ENCODE data around the gene RGS6. TPM values are rescaled to one million over a fixed set of nuclear protein-coding genes. Genes with fewer than 3 reads are reported as not detected.
A peak's percentile ranks its signal among the peaks of the same experiment; 100 is the strongest.

RGS6 gene
- total RNA-seq, 1 experiment from 2014 or later, result not detected

DNA sequence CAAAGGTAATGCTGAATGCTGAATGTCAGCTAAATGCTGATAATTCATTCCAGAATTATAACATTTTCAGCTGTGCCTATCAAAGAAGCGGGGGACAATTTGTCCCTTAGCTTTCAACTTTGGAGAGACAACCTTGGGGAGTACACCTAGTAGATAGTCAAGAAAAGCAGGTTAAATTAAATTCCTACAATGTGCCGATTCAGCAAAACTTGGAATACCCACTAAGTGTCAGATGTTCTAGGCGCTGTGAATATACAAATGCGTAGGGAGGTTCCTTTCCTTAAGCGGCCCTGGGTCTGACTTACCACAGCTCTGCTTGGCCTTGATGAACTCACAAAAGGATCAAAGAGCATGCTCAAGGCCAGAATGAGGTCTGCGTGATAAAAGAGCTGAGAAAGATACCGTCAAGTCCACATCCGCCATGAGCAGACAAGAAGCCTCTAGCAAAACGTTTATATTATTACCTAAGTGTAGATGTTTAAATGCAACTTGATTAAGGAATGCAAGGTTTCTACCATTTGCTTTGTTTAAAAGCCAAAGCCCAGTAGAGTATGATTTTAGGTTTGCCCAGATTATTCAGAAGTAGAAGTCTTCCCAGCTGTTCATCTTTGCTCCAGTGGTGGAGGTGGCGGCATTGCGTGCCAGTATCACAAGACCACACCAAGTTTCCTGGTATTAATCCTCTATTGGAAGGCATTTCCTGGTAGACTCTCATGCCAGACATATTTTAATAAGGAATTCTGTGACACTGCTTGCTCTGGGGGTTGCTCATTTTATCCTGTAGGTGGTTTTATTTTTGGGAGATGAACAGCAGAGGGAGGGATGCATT lies 593.1 kb downstream of the RGS6 start:
- no peak for DNase-seq (ENCODE audit: low spot score)

- DNase-seq (ENCODE audit: low spot score), result no peak
These were observed 595.4 kb downstream of the RGS6 start for GRCh38 chr14:72527591-72527990.

DNA sequence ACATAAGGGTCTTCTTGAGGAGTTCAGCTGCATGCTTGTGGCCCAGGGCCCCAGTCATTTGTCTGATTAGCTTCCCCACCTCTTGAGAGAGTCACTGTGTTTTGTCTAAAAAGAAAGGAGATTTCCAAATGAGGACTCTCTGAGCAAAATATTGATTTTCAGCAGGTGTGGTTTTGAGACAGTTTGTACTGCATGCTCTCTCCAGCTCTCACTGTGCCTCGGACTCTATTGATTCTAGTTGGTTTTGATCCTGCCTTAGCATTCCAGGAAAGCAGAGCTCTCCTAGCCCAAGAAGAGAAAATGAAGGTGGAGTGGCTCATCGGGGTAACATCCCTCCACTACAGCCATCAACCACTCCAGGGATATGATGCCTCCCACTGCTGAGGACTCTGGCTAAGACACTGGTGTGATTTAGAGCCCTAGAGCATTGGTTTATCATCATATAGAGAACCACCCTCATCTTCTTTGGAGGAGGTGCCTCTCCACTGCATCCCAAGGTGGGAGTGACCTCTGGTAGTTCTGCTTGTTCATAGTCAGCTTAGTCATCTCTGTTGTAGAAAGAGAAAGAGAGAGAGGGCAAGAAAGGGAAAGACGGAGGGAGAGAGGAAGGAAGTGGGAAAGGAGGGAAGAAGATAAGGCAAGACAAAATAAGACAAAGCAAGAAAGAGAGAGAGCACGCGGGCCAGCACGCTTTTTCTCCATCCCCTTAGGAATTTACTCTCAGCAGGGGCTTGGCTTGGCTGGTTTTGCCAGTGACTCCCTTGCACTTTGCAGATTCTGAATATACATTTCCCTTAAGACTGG lies 596.0 kb downstream of the RGS6 start:
- DNase-seq (ENCODE audit: low spot score), result peak; percentile 65

- DNase-seq (ENCODE audit: low spot score), result no peak
These were observed 596.6 kb downstream of the RGS6 start for GRCh38 chr14:72528863-72529175.

GRCh38 chr14:72532686-72533454 lies 600.6 kb downstream of the RGS6 start:
- DNase-seq (ENCODE audit: low spot score), result no peak

- no peak for DNase-seq (ENCODE audit: low spot score)
These were observed 603.3 kb downstream of the RGS6 start for GRCh38 chr14:72535485-72535884.

DNA sequence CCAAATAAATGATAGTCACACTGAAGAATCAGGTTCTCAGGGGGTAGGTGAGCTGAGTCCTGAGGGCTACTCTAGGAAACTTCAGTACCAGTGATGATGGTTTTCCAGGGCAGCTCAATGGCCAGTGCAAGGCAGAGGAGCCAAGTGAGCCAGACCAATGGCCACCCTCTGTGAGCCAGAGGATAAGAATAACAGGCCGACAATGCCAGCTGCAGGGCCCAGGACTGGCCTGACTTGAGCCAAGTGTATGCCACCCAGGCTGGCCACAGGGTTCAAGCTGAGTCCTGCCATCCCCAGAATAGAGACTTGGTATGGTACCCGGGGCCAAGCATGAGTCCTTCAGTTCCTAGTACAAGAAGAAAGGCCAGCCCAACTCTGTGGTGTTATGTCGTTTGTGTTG lies 606.2 kb downstream of the RGS6 start:
- no peak for DNase-seq (ENCODE audit: low spot score)

- DNase-seq (ENCODE audit: low spot score), result no peak
These were observed 607.6 kb downstream of the RGS6 start for GRCh38 chr14:72539661-72540315.

DNA sequence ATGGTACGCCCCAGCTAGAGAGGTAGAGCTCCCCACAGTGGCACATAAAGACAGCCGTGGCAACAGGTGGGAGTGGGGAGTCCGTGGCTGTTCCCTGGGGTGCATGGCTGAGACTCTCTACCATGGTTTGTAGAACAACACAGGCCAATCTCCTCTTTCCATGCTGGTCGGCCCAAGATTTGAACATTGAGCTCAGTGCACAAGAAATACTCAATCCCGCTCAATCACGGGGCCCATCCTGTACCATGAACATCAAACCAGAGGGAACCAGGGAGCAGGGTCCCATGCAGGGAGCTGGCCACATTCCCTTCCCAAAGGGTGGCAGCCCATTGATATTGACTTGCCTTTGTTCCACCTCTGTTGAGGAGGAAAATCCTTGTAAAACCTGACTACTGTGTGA lies 608.6 kb downstream of the RGS6 start:
- no peak for DNase-seq (ENCODE audit: low spot score)

- no peak for DNase-seq (ENCODE audit: low spot score)
These were observed 609.3 kb downstream of the RGS6 start for GRCh38 chr14:72541546-72541945.

DNA sequence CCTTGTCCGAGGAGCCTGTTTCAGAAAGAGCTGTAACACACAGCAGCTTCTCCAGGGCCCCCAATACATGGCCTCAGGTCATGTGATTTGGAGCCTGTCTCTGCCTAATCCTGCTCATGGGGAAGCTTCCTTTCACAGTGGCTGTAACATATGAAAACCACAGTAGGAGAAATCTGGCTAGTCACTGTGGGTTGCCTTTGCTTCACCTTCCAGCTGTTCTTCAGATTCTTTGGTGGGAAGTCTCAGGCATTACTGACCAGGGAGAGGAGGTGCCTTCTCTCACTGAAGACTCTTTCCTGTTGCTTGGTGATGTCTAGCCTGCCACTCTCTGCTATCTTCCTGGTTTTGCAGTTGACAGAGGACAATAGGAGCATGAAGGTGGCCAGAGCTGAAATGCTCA lies 611.1 kb downstream of the RGS6 start:
- DNase-seq (ENCODE audit: low spot score), result no peak

DNA sequence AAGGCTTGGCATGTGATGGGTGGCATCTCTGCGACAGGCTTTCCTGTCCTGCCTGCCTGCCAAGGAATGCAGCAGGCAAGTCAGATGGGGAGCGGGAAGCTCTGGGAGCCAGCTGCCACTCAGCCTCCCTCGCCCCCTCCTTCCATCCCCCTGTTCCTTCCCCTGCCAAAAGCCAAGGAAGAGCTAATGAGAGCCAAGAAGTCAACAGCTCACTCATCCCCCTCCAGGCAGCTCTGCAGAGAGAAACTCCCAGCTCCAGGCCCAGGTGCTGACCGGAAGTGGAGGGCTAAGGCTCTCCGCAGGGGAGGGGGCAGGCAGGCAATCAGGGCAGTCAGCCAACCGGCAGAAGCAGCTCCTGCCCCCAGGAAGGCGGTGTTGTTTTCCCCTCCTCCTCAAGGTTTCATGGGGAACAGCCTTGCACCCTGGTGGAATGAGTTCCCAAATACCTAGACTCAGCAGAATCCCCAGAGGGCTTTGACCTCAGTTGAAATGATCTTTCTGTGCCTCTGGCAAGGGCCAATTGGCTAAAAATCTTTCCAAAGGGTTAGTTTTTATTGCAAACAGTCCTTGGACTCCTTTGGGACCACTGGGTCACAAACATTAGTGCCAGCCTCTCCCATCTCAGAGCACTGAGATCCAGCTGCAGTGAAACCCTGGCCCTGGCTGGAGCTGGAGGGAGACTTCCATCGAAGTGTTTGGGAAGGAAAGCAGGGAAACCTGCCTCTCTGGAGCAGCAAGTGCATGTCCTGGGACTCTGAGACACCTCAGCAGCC lies 612.6 kb downstream of the RGS6 start:
- no peak for DNase-seq (ENCODE audit: low spot score)

DNA sequence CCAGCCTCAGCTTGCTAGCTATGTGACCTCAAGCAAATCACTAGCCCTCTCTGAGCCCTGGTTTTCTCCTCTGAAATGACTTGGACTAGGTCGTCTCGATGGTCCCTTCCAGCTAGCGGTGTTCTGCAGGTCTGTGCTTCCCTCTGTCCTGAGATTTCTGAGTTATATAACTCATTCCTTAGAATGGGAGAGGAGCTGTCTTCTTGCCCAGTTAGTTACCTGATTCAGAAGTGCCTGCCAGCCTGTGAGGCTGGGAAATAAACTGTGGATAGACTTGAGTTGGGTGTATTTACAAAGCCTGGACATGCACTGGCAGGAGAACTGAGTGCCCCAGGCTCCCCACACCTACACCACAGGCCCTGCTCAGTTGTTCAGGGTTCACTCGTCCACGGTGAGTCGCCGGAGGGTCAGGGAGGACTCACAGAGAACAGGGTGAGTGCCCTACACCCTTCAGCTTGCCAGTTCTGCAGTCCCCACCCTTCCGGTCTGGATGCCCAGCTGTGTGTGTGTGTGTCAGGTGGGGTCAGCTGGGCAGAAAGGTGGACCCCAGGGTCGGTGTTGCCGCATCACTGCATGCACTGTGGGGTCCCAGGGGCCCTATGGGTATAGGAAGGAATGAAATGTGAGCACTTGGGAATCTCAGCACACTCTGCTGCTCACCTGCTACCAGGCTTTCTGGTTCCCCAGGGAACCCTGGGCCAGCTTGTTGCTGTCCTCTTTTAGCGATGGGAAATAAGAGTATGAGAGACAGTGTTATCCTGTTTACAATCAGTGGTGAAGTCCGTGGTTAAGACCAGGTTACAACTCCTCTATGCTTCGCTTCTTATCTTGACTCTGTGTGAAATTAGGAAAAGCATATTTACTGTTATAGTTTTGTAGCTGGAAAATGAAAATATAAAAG lies 613.4 kb downstream of the RGS6 start:
- no peak for DNase-seq (ENCODE audit: low spot score)

DNA sequence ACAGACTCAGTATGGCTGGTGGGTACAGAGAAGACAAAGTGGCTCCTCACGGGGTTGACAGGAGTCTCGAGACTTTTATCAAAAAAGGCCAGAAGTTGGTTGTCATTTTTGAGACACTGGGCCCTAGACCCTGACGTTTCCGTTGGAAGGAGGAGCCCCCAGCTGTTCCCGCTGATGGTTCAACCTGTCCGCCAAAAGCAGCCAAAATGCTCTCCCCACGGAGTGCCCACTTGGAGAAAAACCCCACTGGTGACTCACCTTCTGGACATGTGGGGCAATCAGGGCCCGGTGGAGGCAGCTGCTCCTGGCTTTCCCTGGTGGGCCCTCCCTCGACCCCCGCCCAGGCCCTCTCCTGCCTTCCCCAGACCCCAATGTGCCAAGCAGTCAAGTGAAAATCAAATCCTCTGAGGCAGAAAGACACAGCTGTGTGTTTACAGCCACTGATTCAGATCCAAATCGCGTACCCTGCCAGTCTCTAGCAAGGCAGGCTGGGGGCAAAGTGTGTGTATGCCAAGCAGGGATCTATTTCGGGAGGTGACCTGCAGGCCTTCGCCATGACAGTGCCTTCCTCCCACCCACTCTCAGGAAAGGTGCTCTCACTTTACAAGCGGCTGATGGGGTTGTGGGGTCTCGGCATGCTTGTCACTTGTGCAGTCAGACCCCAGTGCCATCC lies 614.3 kb downstream of the RGS6 start:
- no peak for DNase-seq (ENCODE audit: low spot score)

- DNase-seq (ENCODE audit: low spot score), result no peak
These were observed 615.8 kb downstream of the RGS6 start for GRCh38 chr14:72547999-72548398.

GRCh38 chr14:72549026-72549425 lies 616.8 kb downstream of the RGS6 start:
- no peak for DNase-seq (ENCODE audit: low spot score)

DNA sequence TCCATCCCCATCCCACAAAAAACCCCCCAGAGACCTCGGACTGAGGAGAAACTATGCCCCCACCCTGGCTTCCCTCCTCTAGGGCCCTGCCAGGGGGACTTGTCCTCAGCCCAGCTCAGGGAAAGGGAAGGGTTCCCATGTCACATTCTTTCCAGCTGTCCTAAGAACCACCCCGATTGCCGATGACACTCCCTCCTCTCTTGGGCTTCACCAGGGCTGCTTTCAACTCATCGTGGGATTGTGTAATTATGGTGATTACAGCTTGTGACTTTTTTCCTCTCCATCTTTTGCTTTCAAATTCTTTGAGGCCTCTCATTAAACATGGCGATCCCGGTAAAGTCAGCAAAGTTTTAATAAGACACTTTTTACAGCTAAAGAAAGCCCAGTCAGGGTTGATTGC lies 617.6 kb downstream of the RGS6 start:
- DNase-seq (ENCODE audit: low spot score), result no peak

DNA sequence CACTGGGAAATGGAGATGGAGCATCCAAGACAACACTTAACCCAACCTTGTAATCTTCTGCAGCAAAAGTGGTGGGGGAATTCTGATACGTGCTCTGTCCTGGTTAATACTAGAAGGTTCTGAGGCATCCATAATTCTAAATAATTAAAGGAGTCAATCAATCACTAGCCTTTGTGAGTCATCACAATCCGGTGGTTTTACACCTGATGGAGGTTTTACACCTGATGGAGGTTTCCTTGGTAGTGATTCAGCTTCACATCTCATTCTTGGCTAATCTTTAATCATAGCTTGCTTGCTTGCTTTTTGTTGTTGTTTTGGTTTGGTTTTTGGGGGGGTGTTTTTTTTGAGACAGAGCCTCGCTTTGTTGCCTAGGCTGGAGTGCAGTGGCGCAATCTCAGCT lies 618.3 kb downstream of the RGS6 start:
- no peak for DNase-seq (ENCODE audit: low spot score)

GRCh38 chr14:72552236-72552635 lies 620.0 kb downstream of the RGS6 start:
- DNase-seq (ENCODE audit: low spot score), result no peak

- DNase-seq (ENCODE audit: low spot score), result no peak
These were observed 620.9 kb downstream of the RGS6 start for GRCh38 chr14:72553161-72553560.

Measured in A172 (cell line).